ENCODE measurements around the gene RAB44. TPM values are rescaled to one million over a fixed set of nuclear protein-coding genes. Genes with fewer than 3 reads are reported as not detected.

Gene RAB44
- total RNA-seq, 1 experiment from 2014 or later, result 0.05 TPM

- no peaks in the 10 kb centered on the region for H3K79me2 ChIP-seq (ENCODE audit: insufficient read depth, low read length)
- H3K27me3 ChIP-seq (ENCODE audit: insufficient read depth, low read length), result no peaks in the 10 kb centered on the region
- H3K9me2 ChIP-seq (ENCODE audit: insufficient read depth), result no peaks in the 10 kb centered on the region
- DNase-seq (ENCODE audit: low read depth, low spot score), result no peak
- H3K9me3 ChIP-seq (ENCODE audit: control insufficient read depth in 1 of 2, insufficient read depth in 1 of 2, low read depth in 1 of 2, low read length in 2 of 2), result no peaks in the 10 kb centered on the region
- no peak overlapping the region for H2AFZ ChIP-seq (ENCODE audit: low read depth, low read length, poor library complexity, severe bottlenecking)
- H3K4me1 ChIP-seq (ENCODE audit: control insufficient read depth in 1 of 2, insufficient read depth in 2 of 2, low read length in 2 of 2), result peaks cover 4 to 20% of the 10 kb centered on the region in 2 experiments; a peak in 3 of 4 replicates
- ChIA-PET CTCF (interaction anchor here (0.9 to 1.9 kb wide), 3 partner anchors 11 to 258 kb away, joined by 3 to 5 read pairs (median 4); no protein-coding TSS in a partner anchor), POLR2A (interaction anchor here (1.5 kb wide), 1 partner anchor 82 kb away, joined by 3 read pairs; the partner anchor contains the start of gene CDKN1A), RAD21 (ENCODE audit: low non-redundant PET in 1 of 2, low total read pairs in 2 of 2, uncharacterized antibody in 2 of 2, unreplicated experiment in 2 of 2) (no interaction called here)
- no peak overlapping the region for H3K4me2 ChIP-seq (ENCODE audit: low read length)
- ATAC-seq, result no peak
- BruUV-seq (replicated peaks), result no TSS peak
- H3K27ac ChIP-seq (ENCODE audit: low read depth, low read length), result no peak overlapping the region
- intact Hi-C loops (cut with micrococcal nuclease), result no loop called here
- H3K4me3 ChIP-seq (replicated peaks in 1 of 2; ENCODE audit: low read depth in 1 of 2, low read length in 2 of 2), result no peak overlapping the region
- TF ChIP-seq ATF3 (IDR thresholded peaks at IDR 0.05) (no peak), SRF (IDR thresholded peaks at IDR 0.05; ENCODE audit: low read depth) (no peak), JUND (IDR thresholded peaks at IDR 0.05) (no peak), ELF1 (IDR thresholded peaks at IDR 0.05; ENCODE audit: borderline replicate concordance, low read depth) (no peak), SP1 (IDR thresholded peaks at IDR 0.05; ENCODE audit: low read depth) (no peak), YY1 (IDR thresholded peaks at IDR 0.05; ENCODE audit: extremely low read depth, insufficient replicate concordance, low read depth, low read length) (no peak), FOSL1 (IDR thresholded peaks at IDR 0.05; ENCODE audit: low read depth) (no peak), ZBTB33 (IDR thresholded peaks at IDR 0.05; ENCODE audit: extremely low read depth, insufficient replicate concordance, low read length) (no peak), EZH2 (IDR thresholded peaks at IDR 0.05) (no peak), SIN3A (IDR thresholded peaks at IDR 0.05; ENCODE audit: low read depth) (no peak), EGR1 (IDR thresholded peaks at IDR 0.05; ENCODE audit: low read depth) (no peak), RAD21 (IDR thresholded peaks at IDR 0.05; ENCODE audit: low read depth) (no peak), CEBPB (IDR thresholded peaks at IDR 0.05; ENCODE audit: low read depth) (no peak), ZNF274 (IDR thresholded peaks at IDR 0.05; ENCODE audit: low read depth, low read length) (no peak), POLR2AphosphoS5 (IDR thresholded peaks at IDR 0.05; ENCODE audit: low read depth, low read length) (no peak), ZFX (IDR thresholded peaks at IDR 0.05) (no peak), REST (IDR thresholded peaks at IDR 0.05; ENCODE audit: low read depth) (no peak), CBX3 (IDR thresholded peaks at IDR 0.05; ENCODE audit: low read depth) (no peak), MAX (IDR thresholded peaks at IDR 0.05) (no peak)
- H4K20me1 ChIP-seq (ENCODE audit: insufficient read depth), result no peaks in the 10 kb centered on the region
- no peaks in the 10 kb centered on the region for H3K36me3 ChIP-seq (ENCODE audit: control insufficient read depth in 1 of 2, insufficient read depth in 2 of 2, low read length in 2 of 2)
- no peak overlapping the region for H3K9ac ChIP-seq (ENCODE audit: low read length)
These were observed 63.2 kb downstream of the RAB44 start for GRCh38 chr6:36760685-36761435.

Data from HCT116 (cell line).